ENCODE data around the gene DPP7.

GRCh38 chr9:137082222-137082924 is 32.2 kb downstream of the DPP7 start:
- TF ChIP-seq CTCF (IDR thresholded peaks at IDR 0.05) (no peak), POLR2A (IDR thresholded peaks at IDR 0.05) (no peak)
